IMR-90 (cell line): ENCODE data around the gene LARP4B. TPM values are rescaled to one million over a fixed set of nuclear protein-coding genes. Genes with fewer than 3 reads are reported as not detected.

Experiments used
- ATAC-seq: fragments of 200-7000 bp; cut with Tn5 transposase; 2 replicates; pipeline ENCODE4 v1.9.1; 2020; ENCODE audit warnings: low read depth, mild to moderate bottlenecking, moderate library complexity
- BruUV-seq: library from RNA; stranded (reverse); fragments of 400-500 nt; replicated peaks from 2 replicates; lab custom pipeline; 2021; lab: Mats Ljungman, UMichigan
- CTCF ChIA-PET: fragments of 300-600 bp; formaldehyde crosslinking; extraction: SDS; loops from one replicate; lab custom pipeline; 2021; ENCODE audit warnings: antibody characterized with exemption; lab: Yijun Ruan, JAX
- POLR2A ChIA-PET: fragments of 300-600 bp; sonication (Branson Sonifier 250); formaldehyde crosslinking; loops from one replicate; lab custom pipeline; 2022; ENCODE audit warnings: antibody characterized with exemption; ENCODE audit not compliant: unreplicated experiment; lab: Charles Lee
- DNase-seq: peaks from one replicate; pipeline ENCODE4 v3.0.0; 2013
- H2AFZ ChIP-seq: replicated peaks from 2 replicates; pipeline ENCODE3; 2013; ENCODE audit warnings: low read length, mild to moderate bottlenecking; ENCODE audit not compliant: poor library complexity
- H2AK5ac ChIP-seq: 2 replicates; pipeline ENCODE4 v1.6.1; 2013; ENCODE audit warnings: low read depth, low read length, inconsistent platforms
- H2AK9ac ChIP-seq: replicated peaks from 2 replicates; pipeline ENCODE3; 2013; ENCODE audit warnings: mild to moderate bottlenecking, low read depth, low read length, moderate library complexity; ENCODE audit not compliant: poor library complexity
- H2BK120ac ChIP-seq: 2 replicates; pipeline ENCODE4 v1.6.1; 2013; ENCODE audit warnings: low read depth, low read length, inconsistent platforms
- H2BK15ac ChIP-seq: 3 replicates; pipeline ENCODE4 v1.6.1; 2013; ENCODE audit warnings: low read depth, low read length, inconsistent platforms
- H2BK20ac ChIP-seq: 2 replicates; pipeline ENCODE4 v1.6.1; 2013; ENCODE audit warnings: low read depth, mild to moderate bottlenecking, inconsistent platforms, low read length, moderate library complexity
- H2BK5ac ChIP-seq: 2 replicates; pipeline ENCODE4 v1.6.1; 2013; ENCODE audit warnings: mild to moderate bottlenecking, low read depth, low read length, inconsistent platforms; ENCODE audit not compliant: poor library complexity, severe bottlenecking
- H3K14ac ChIP-seq: replicated peaks from 2 replicates; pipeline ENCODE4 v1.6.1; 2013; ENCODE audit warnings: low read depth, low read length, inconsistent platforms
- H3K18ac ChIP-seq: 2 replicates; pipeline ENCODE4 v1.6.1; 2013; ENCODE audit warnings: low read depth, low read length, control low read depth
- H3K23ac ChIP-seq: 2 replicates; pipeline ENCODE4 v1.6.1; 2013; ENCODE audit warnings: low read depth, low read length, inconsistent platforms
- H3K27ac ChIP-seq: 2 replicates; pipeline ENCODE4 v1.5.1; 2013; ENCODE audit warnings: mild to moderate bottlenecking, control low read depth, low read length; ENCODE audit not compliant: insufficient read depth
- H3K27me3 ChIP-seq: 2 replicates; pipeline ENCODE4 v1.6.1; 2013; ENCODE audit warnings: low read length; ENCODE audit not compliant: control insufficient read depth, insufficient read depth
- H3K36me3 ChIP-seq: 2 replicates; pipeline ENCODE4 v1.6.1; 2013; ENCODE audit warnings: low read length, mixed read lengths; ENCODE audit not compliant: control insufficient read depth, insufficient read depth
- H3K4ac ChIP-seq: 2 replicates; pipeline ENCODE4 v1.6.1; 2013; ENCODE audit warnings: low read depth, low read length, inconsistent platforms
- H3K4me1 ChIP-seq: 2 replicates; pipeline ENCODE4 v1.6.1; 2013; ENCODE audit warnings: low read length, mixed read lengths; ENCODE audit not compliant: control insufficient read depth, insufficient read depth
- H3K4me2 ChIP-seq: 2 replicates; pipeline ENCODE4 v1.6.1; 2013; ENCODE audit warnings: low read depth, mild to moderate bottlenecking, control low read depth, low read length, moderate library complexity
- H3K4me3 ChIP-seq: 2 replicates; pipeline ENCODE4 v1.5.1; 2013; ENCODE audit warnings: low read depth, mild to moderate bottlenecking, control low read depth, low read length, moderate library complexity; ENCODE audit not compliant: insufficient read depth
- H3K56ac ChIP-seq: 2 replicates; pipeline ENCODE4 v1.6.1; 2013; ENCODE audit warnings: low read length, inconsistent platforms; ENCODE audit not compliant: insufficient read depth; ENCODE audit errors: extremely low read depth
- H3K79me1 ChIP-seq, 2 experiments: 2 replicates each; pipeline ENCODE4 v1.6.1; 2013; ENCODE audit warnings: low read length in 2 of 2, inconsistent platforms in 1 of 2, low read depth in 1 of 2
- H3K9ac ChIP-seq: 2 replicates; pipeline ENCODE4 v1.6.1; 2013; ENCODE audit warnings: low read depth, low read length, control low read depth
- H3K9me1 ChIP-seq: 2 replicates; pipeline ENCODE4 v1.6.1; 2013; ENCODE audit warnings: low read length, inconsistent platforms; ENCODE audit not compliant: insufficient read depth
- H3K9me3 ChIP-seq: 2 replicates; pipeline ENCODE4 v1.6.1; 2013; ENCODE audit warnings: low read length; ENCODE audit not compliant: control insufficient read depth, insufficient read depth
- H4K20me1 ChIP-seq: 2 replicates; pipeline ENCODE4 v1.6.1; 2013; ENCODE audit warnings: low read length, inconsistent platforms; ENCODE audit not compliant: insufficient read depth
- H4K5ac ChIP-seq: 2 replicates; pipeline ENCODE4 v1.6.1; 2013; ENCODE audit warnings: mild to moderate bottlenecking, low read depth, low read length, control low read depth
- H4K8ac ChIP-seq, 2 experiments: 2 replicates each; pipeline ENCODE4 v1.6.1; 2013; ENCODE audit warnings: low read depth in 2 of 2, low read length in 2 of 2, control low read depth in 1 of 2, inconsistent platforms in 1 of 2
- H4K91ac ChIP-seq: 2 replicates; pipeline ENCODE4 v1.6.1; 2013; ENCODE audit warnings: low read depth, low read length, inconsistent platforms; ENCODE audit not compliant: insufficient read depth
- CEBPB ChIP-seq: IDR thresholded peaks from 2 replicates; pipeline ENCODE4 v1.6.1; 2012; ENCODE audit warnings: low read depth, low read length, improper control_type of control experiment
- CHD1 ChIP-seq: IDR thresholded peaks from 2 replicates; pipeline ENCODE4 v1.6.1; 2012; ENCODE audit warnings: low read depth, low read length, improper control_type of control experiment
- WGBS, 2 experiments: methylation state at CpG; one replicate each; pipeline versions ENCODE4 v1.1.5 to v1.1.7; 2013; ENCODE audit warnings: missing lambda C conversion rate in 2 of 2; ENCODE audit not compliant: insufficient read length in 1 of 2; ENCODE audit errors: extremely low coverage in 2 of 2; 5-methylcytosine and 5-hydroxymethylcytosine counted together
- dilution Hi-C: fragments of 300-500 bp; cut with HindIII; formaldehyde crosslinking; loops from one replicate; pipeline ENCODE4 v1.14.3; 2018; ENCODE audit warnings: low sequenced_read_pairs; ENCODE audit not compliant: unreplicated experiment
- in situ Hi-C: fragments of 300-500 bp; cut with MboI; formaldehyde crosslinking; loops from 3 replicates; pipeline ENCODE4 v1.14.3; 2019; ENCODE audit warnings: low sequenced_read_pairs, inconsistent platforms, mixed read lengths
- intact Hi-C: fragments of 100-400 bp; cut with micrococcal nuclease; formaldehyde crosslinking; loops from 2 replicates; pipeline ENCODE4 v1.10.0; 2022
- polyA plus RNA-seq, 3 experiments: library from polyadenylated mRNA; depleted of rRNA; stranded (reverse); fragments of >200 nt; gene quantifications; 2 replicates each; pipeline ENCODE4 v1.2.3, GENCODE V29; 2012; ENCODE audit warnings: low replicate concordance in 1 of 3
- total RNA-seq: library from RNA; depleted of rRNA; stranded (reverse); fragments of >200 nt; gene quantifications from 2 replicates; pipeline ENCODE4 v1.2.3, GENCODE V29; 2012

Gene LARP4B
- total and polyA plus RNA-seq, 2 of the 4 experiments (the other 2 are of a cell fraction): 24.3 to 25.5 TPM

DNA sequence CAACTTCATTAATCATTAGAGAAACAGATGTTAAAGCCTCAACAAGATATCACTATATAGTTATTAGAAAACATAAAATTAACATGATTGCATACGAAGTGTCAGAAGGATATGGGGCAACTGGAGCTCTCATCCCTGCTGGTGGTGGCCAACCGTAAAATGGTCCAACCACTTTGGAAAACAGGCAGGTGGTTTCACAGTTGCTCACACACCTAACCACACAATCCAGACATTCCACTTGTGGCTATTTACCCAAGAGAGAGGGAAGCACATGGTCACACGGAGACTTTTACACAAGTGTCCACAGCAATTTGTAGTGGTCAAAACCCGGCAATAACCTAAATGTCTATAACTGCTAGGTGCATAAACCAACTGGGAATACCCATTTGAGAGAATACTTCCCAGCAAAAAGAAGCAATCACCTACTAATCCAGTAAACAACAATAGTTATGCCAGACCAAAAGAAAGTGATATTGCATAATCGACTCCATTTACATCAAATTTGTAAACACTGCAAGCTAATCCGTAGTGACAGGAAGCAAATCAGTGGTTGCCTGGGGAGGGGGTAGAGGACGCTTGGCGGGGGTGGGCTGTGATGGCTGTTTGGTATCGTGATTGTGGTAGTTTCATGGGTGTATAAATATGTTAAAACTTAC is 91.8 kb downstream of the LARP4B start:
- no peak overlapping the region for H4K91ac ChIP-seq
- peaks cover 23% of the 10 kb centered on the region; the same call in 1 of the 2 replicates for H4K20me1 ChIP-seq
- ChIA-PET CTCF (interaction anchor here (0.6 kb wide), 1 partner anchor 375 kb away, joined by 3 read pairs; no protein-coding TSS in a partner anchor), POLR2A (no interaction called here)
- ATAC-seq (no peak), DNase-seq (no peak)
- no peak overlapping the region for H3K4me2 ChIP-seq
- WGBS, 2 experiments: no CpG with 5 or more reads among the region's 9 CpGs
- TF ChIP-seq CHD1 (no peak), CEBPB (peak; percentile 72)
- H3K4ac ChIP-seq: no peak overlapping the region
- no peak overlapping the region for H2BK15ac ChIP-seq
- no peak overlapping the region for H2AK5ac ChIP-seq
- in situ Hi-C loops (no loop called here), intact Hi-C loops (no loop called here), dilution Hi-C loops (no loop called here)
- no peak overlapping the region for H4K8ac ChIP-seq
- no peak overlapping the region for H3K56ac ChIP-seq
- no peak overlapping the region for H2BK20ac ChIP-seq
- no peak overlapping the region for H4K5ac ChIP-seq
- H2BK5ac ChIP-seq: no peak overlapping the region
- H3K23ac ChIP-seq: no peak overlapping the region
- no peak overlapping the region for H2AFZ ChIP-seq
- peaks cover 50 to 69% of the 10 kb centered on the region in 2 experiments for H3K79me1 ChIP-seq
- peaks cover 46% of the 10 kb centered on the region for H3K36me3 ChIP-seq
- peaks cover 20% of the 10 kb centered on the region for H3K9me1 ChIP-seq
- H3K9ac ChIP-seq: no peak overlapping the region
- no peak overlapping the region for H2AK9ac ChIP-seq
- H3K18ac ChIP-seq: no peak overlapping the region
- H3K4me3 ChIP-seq: no peak overlapping the region
- H3K4me1 ChIP-seq: peaks cover 6% of the 10 kb centered on the region; the same call in 1 of the 2 replicates
- no peak overlapping the region for H3K14ac ChIP-seq
- no peak overlapping the region for H2BK120ac ChIP-seq
- BruUV-seq: no TSS peak
- no peaks in the 10 kb centered on the region for H3K9me3 ChIP-seq
- no peak overlapping the region for H3K27ac ChIP-seq
- no peaks in the 10 kb centered on the region for H3K27me3 ChIP-seq
